Transverse colon (tissue), 4 donors: ENCODE data around the gene FGF10. TPM values are rescaled to one million over a fixed set of nuclear protein-coding genes. Genes with fewer than 3 reads are reported as not detected.

Experiments
- DNase-seq: peaks from one replicate; pipeline ENCODE4 v3.0.0-alpha.2; 2019
- H3K27ac ChIP-seq, 4 donors: fragments of 200-600 bp; sonication (generic); 2 replicates each; pipeline ENCODE4 v1.5.1; 2016 to 2018; ENCODE audit warnings: inconsistent platforms in 4 of 4
- H3K27me3 ChIP-seq: fragments of 200-600 bp; sonication (generic); 2 replicates; pipeline ENCODE4 v1.5.1; 2017; ENCODE audit warnings: inconsistent platforms
- H3K36me3 ChIP-seq, 4 donors: fragments of 200-600 bp; sonication (generic); 2 replicates each; pipeline ENCODE4 v1.5.1; 2017 to 2019; ENCODE audit warnings: inconsistent platforms in 4 of 4
- H3K4me1 ChIP-seq, 4 donors: fragments of 200-600 bp; sonication (generic); 2 replicates each; pipeline ENCODE4 v1.5.1; 2017 to 2020; ENCODE audit warnings: inconsistent platforms in 4 of 4
- H3K4me3 ChIP-seq, 4 donors: fragments of 200-600 bp; sonication (generic); 1 replicate in 1 of 4; 2 replicates in 3 of 4; pipeline versions ENCODE4 v1.5.1 to v1.6.1; 2017 to 2019; ENCODE audit warnings: inconsistent platforms in 4 of 4
- H3K9me3 ChIP-seq, 2 donors: fragments of 200-600 bp; sonication (generic); 2 replicates each; pipeline ENCODE4 v1.5.1; 2017 to 2019; ENCODE audit warnings: inconsistent platforms in 2 of 2
- CTCF ChIP-seq, 5 experiments: fragments of 200-600 bp in 3 of 5; fragments of 450-650 bp in 2 of 5; sonication (generic) in 3 of 5; IDR thresholded peaks; 1 replicate in 2 of 5; 2 replicates in 3 of 5; pipeline ENCODE4 v1.5.1; 2016 to 2017; ENCODE audit warnings: antibody characterized with exemption in 5 of 5, inconsistent platforms in 3 of 5, mild to moderate bottlenecking in 2 of 5, moderate library complexity in 1 of 5
- EP300 ChIP-seq: sonication (generic); formaldehyde crosslinking; IDR thresholded peaks from one replicate; pipeline ENCODE4 v1.6.1; 2017; ENCODE audit warnings: antibody characterized with exemption, low read depth
- POLR2A ChIP-seq: fragments of 450-650 bp; IDR thresholded peaks from one replicate; pipeline ENCODE4 v1.6.1; 2016; ENCODE audit warnings: antibody characterized with exemption, mild to moderate bottlenecking, moderate library complexity
- POLR2AphosphoS5 ChIP-seq, 3 donors: sonication (generic); formaldehyde crosslinking; IDR thresholded peaks; one replicate each; pipeline ENCODE4 v1.6.1; 2016; ENCODE audit warnings: antibody characterized with exemption in 3 of 3
- WGBS, 2 donors: methylation state at CpG; one replicate each; pipeline ENCODE4 v1.1.5; 2018; ENCODE audit warnings: low coverage in 1 of 2; 5-methylcytosine and 5-hydroxymethylcytosine counted together
- in situ Hi-C, 4 donors: fragments of 200-750 bp; cut with MboI; loops; one replicate each; pipeline versions ENCODE4 v1.15.0 to v1.15.1; 2017; ENCODE audit warnings: low sequenced_read_pairs in 3 of 4, low pct_ligation_motif_present in 1 of 4, low pct_unique_long_range_greater_than_20kb in 1 of 4
- intact Hi-C: fragments of 100-400 bp; cut with DNase I; formaldehyde crosslinking; loops from one replicate; pipeline ENCODE4 v1.15.1; 2023; ENCODE audit warnings: low total_unique reads
- total RNA-seq, 4 donors: library from RNA; depleted of rRNA; stranded (reverse); fragments of >200 nt; gene quantifications; one replicate each; pipeline ENCODE4 v1.1.0, GENCODE V29; 2016

Gene FGF10
- total RNA-seq, 4 donors from 2014 or later = 1.8 to 7.3 (median 3.6) TPM

GRCh38 chr5:44266882-44267576 is 122.2 kb downstream of the FGF10 start:
- TF ChIP-seq CTCF (IDR thresholded peaks at IDR 0.05) (no peak), POLR2A (no peak), POLR2AphosphoS5 (IDR thresholded peaks at IDR 0.05) (no peak), EP300 (no peak)
- in situ Hi-C loops (no loop called here), intact Hi-C loops (no loop called here)
- H3K36me3 ChIP-seq = no peaks in the 10 kb centered on the region
- H3K4me1 ChIP-seq = no peaks in the 10 kb centered on the region
- WGBS, 2 donors = 53 to 60% methylated on average over 2 of the region's 2 CpGs
- DNase-seq = no peak
- no peaks in the 10 kb centered on the region for H3K27me3 ChIP-seq
- H3K4me3 ChIP-seq = no peak overlapping the region
- H3K9me3 ChIP-seq = no peaks in the 10 kb centered on the region
- no peak overlapping the region for H3K27ac ChIP-seq

GRCh38 chr5:44265713-44266112 is 123.5 kb downstream of the FGF10 start:
- DNase-seq = no peak
- H3K4me3 ChIP-seq = no peak overlapping the region
- TF ChIP-seq POLR2A (no peak), CTCF (IDR thresholded peaks at IDR 0.05) (no peak), POLR2AphosphoS5 (IDR thresholded peaks at IDR 0.05) (no peak), EP300 (no peak)
- intact Hi-C loops (no loop called here), in situ Hi-C loops (no loop called here)
- no peaks in the 10 kb centered on the region for H3K36me3 ChIP-seq
- no peaks in the 10 kb centered on the region for H3K27me3 ChIP-seq
- H3K27ac ChIP-seq = no peak overlapping the region
- H3K9me3 ChIP-seq = no peaks in the 10 kb centered on the region
- no peaks in the 10 kb centered on the region for H3K4me1 ChIP-seq

- Histone ChIP-seq H3K4me3 (no peak overlapping the region), H3K4me1 (no peaks in the 10 kb centered on the region), H3K27me3 (no peaks in the 10 kb centered on the region), H3K9me3 (no peaks in the 10 kb centered on the region), H3K36me3 (no peaks in the 10 kb centered on the region), H3K27ac (no peak overlapping the region)
- in situ Hi-C loops (no loop called here), intact Hi-C loops (no loop called here)
- no peak for DNase-seq
- TF ChIP-seq CTCF (IDR thresholded peaks at IDR 0.05) = no peak
- no peak for TF ChIP-seq POLR2AphosphoS5 (IDR thresholded peaks at IDR 0.05)
- TF ChIP-seq EP300 = no peak
These were observed 128.4 kb downstream of the FGF10 start for GRCh38 chr5:44260793-44261192.

- Histone ChIP-seq H3K36me3 (no peaks in the 10 kb centered on the region), H3K27me3 (no peaks in the 10 kb centered on the region), H3K4me1 (no peaks in the 10 kb centered on the region), H3K27ac (no peak overlapping the region), H3K4me3 (no peak overlapping the region), H3K9me3 (no peaks in the 10 kb centered on the region)
- in situ Hi-C loops (no loop called here), intact Hi-C loops (no loop called here)
- 68 to 73% methylated on average over 3 to 4 of the region's 4 CpGs for WGBS, 2 donors
- TF ChIP-seq POLR2A = no peak
- TF ChIP-seq EP300 = no peak
- TF ChIP-seq CTCF (IDR thresholded peaks at IDR 0.05) = no peak
- TF ChIP-seq POLR2AphosphoS5 (IDR thresholded peaks at IDR 0.05) = no peak
- DNase-seq = no peak
These were observed 131.4 kb downstream of the FGF10 start for GRCh38 chr5:44257653-44258365.
